Suppressor macrophage treated with lipopolysaccharide for 1 hour (primary cell): ENCODE measurements around the gene PRPF8.

Source experiments
- DNase-seq, 3 donors: peaks; one replicate each; pipeline ENCODE4 v3.0.0-alpha.2; 2020 to 2022

Gene PRPF8

GRCh38 chr17:1684378-1685189, at the start of gene PRPF8:
TSS of gene PRPF8 (minus strand) at chr17:1684867. CDS start at chr17:1684571, 296 bp downstream.
- peak; percentile 99 for DNase-seq

- DNase-seq: no peak
Observed at GRCh38 chr17:1733759-1734158, 49.1 kb upstream of the PRPF8 start.

- no peak for DNase-seq
Observed at GRCh38 chr17:1732833-1733321, 48.2 kb upstream of the PRPF8 start.

- DNase-seq: no peak
Observed at GRCh38 chr17:1732241-1732832, 47.7 kb upstream of the PRPF8 start.

- DNase-seq: no peak
Observed at GRCh38 chr17:1731194-1731506, 46.5 kb upstream of the PRPF8 start.

GRCh38 chr17:1730326-1731193, 45.9 kb upstream of the PRPF8 start:
- DNase-seq: no peak

- peak in 2 of 3 donors; percentile 48 to 67 for DNase-seq
Observed at GRCh38 chr17:1729966-1730325, 45.3 kb upstream of the PRPF8 start.

GRCh38 chr17:1727876-1728630, 43.4 kb upstream of the PRPF8 start:
- DNase-seq: no peak

- DNase-seq: no peak
Observed at GRCh38 chr17:1727258-1727789, 42.7 kb upstream of the PRPF8 start.

- DNase-seq: no peak
Observed at GRCh38 chr17:1726626-1727257, 42.1 kb upstream of the PRPF8 start.

GRCh38 chr17:1725642-1726511, 41.2 kb upstream of the PRPF8 start:
- no peak for DNase-seq

- DNase-seq: peak; percentile 58 to 84 (median 67)
Observed at GRCh38 chr17:1724869-1725641, 40.4 kb upstream of the PRPF8 start.

- DNase-seq: peak; percentile 83 to 93 (median 88)
Observed at GRCh38 chr17:1724351-1724868, 39.7 kb upstream of the PRPF8 start, which contains the start of gene WDR81. TSS of gene WDR81 (plus strand) at chr17:1724704. CDS start at chr17:1724960, 256 bp downstream.

- DNase-seq: peak in 2 of 3 donors; percentile 50 to 55
Observed at GRCh38 chr17:1722022-1722421, 37.4 kb upstream of the PRPF8 start.

- peak; percentile 66 to 73 (median 67) for DNase-seq
Observed at GRCh38 chr17:1720856-1721386, 36.3 kb upstream of the PRPF8 start.

GRCh38 chr17:1718362-1719165, 33.9 kb upstream of the PRPF8 start:
- no peak for DNase-seq

- peak; percentile 96 to 98 (median 98) for DNase-seq
Observed at GRCh38 chr17:1716912-1717695, 32.4 kb upstream of the PRPF8 start.
